Measurements from ENCODE around the gene NOS1AP. TPM values are rescaled to one million over a fixed set of nuclear protein-coding genes. Genes with fewer than 3 reads are reported as not detected.

NOS1AP gene
- polyA plus RNA-seq, 1 of the 3 experiments (the other 2 are of a cell fraction) = 0.03 TPM

GRCh38 chr1:162056579-162056978 is 12.9 kb upstream of the NOS1AP start (continued):
- TF ChIP-seq, protein P1, sequence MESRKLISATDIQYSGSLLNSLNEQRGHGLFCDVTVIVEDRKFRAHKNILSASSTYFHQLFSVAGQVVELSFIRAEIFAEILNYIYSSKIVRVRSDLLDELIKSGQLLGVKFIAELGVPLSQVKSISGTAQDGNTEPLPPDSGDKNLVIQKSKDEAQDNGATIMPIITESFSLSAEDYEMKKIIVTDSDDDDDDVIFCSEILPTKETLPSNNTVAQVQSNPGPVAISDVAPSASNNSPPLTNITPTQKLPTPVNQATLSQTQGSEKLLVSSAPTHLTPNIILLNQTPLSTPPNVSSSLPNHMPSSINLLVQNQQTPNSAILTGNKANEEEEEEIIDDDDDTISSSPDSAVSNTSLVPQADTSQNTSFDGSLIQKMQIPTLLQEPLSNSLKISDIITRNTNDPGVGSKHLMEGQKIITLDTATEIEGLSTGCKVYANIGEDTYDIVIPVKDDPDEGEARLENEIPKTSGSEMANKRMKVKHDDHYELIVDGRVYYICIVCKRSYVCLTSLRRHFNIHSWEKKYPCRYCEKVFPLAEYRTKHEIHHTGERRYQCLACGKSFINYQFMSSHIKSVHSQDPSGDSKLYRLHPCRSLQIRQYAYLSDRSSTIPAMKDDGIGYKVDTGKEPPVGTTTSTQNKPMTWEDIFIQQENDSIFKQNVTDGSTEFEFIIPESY (IDR thresholded peaks at IDR 0.05; ENCODE audit: borderline replicate concordance, low read depth) = no peak
- TF ChIP-seq ELF1 (IDR thresholded peaks at IDR 0.05) (no peak), USF2 (IDR thresholded peaks at IDR 0.05; ENCODE audit: borderline replicate concordance, low read depth, low read length) (no peak), FOSL2 (IDR thresholded peaks at IDR 0.05; ENCODE audit: borderline replicate concordance, low read depth) (no peak), MXI1 (IDR thresholded peaks at IDR 0.05; ENCODE audit: low read depth, low read length) (no peak), MEF2A (IDR thresholded peaks at IDR 0.05; ENCODE audit: borderline replicate concordance, low read depth) (no peak), GABPA (IDR thresholded peaks at IDR 0.05; ENCODE audit: low read depth) (no peak)
- TF ChIP-seq, protein P2, sequence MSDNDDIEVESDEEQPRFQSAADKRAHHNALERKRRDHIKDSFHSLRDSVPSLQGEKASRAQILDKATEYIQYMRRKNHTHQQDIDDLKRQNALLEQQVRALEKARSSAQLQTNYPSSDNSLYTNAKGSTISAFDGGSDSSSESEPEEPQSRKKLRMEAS (IDR thresholded peaks at IDR 0.05; ENCODE audit: low read depth) = no peak

DNA sequence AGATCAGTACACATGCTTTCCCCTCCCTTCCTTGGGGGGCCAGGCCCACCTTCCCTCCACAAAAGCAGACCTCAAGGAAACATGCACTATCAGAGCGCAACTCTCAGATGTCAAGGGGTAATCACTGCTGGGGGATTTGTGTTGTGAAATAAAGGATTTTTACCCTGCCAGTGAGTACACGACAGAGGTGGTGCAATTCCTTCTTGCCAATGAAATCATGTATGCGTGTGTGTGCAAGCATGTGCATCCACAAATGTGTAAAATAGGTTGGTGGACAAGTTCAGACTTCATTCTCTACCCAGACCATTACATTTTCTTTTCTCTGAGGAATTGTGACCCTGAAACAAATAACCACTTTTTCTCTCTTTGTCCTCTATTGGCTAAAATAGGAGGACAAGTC is 9.8 kb upstream of the NOS1AP start:
- Histone ChIP-seq H3K4me3 (ENCODE audit: low read depth in 2 of 2, low read length in 1 of 2) (no peak overlapping the region), H3K9me2 (no peaks in the 10 kb centered on the region), H3K9me3 (no peaks in the 10 kb centered on the region), H3K79me2 (ENCODE audit: insufficient read depth) (no peaks in the 10 kb centered on the region), H2AFZ (ENCODE audit: low read depth) (no peak overlapping the region), H4K20me1 (ENCODE audit: insufficient read depth) (no peaks in the 10 kb centered on the region), H3F3A (replicated peaks; ENCODE audit: insufficient read depth) (peaks cover 8% of the 10 kb centered on the region), H3K9ac (no peak overlapping the region), H3K4me2 (no peak overlapping the region), H3K27me3 (ENCODE audit: insufficient read depth) (no peaks in the 10 kb centered on the region; the same call in 1 of the 2 replicates), H3K4me1 (ENCODE audit: control insufficient read depth in 1 of 2, insufficient read depth in 2 of 2, low read depth in 1 of 2, low read length in 1 of 2) (peaks cover 15 to 21% of the 10 kb centered on the region in 2 experiments; a peak in 3 of 4 replicates), H3K36me3 (replicated peaks in 1 of 2; ENCODE audit: control insufficient read depth in 1 of 2, insufficient read depth in 2 of 2, low read length in 1 of 2) (no peaks in the 10 kb centered on the region), H3K27ac (ENCODE audit: low read depth in 2 of 2, low read length in 1 of 2) (no peak overlapping the region)
- CTCF ChIA-PET = interaction anchor here (5.3 kb wide), 1 partner anchor 332 kb away, joined by 20 read pairs; no protein-coding TSS in a partner anchor
- WGBS (ENCODE audit: low lambda C conversion rate) = 53% methylated on average over 3 of the region's 3 CpGs
- POLR2A ChIA-PET = no interaction called here
- DNase-seq = no peak
- no peak for TF ChIP-seq USF2 (IDR thresholded peaks at IDR 0.05; ENCODE audit: borderline replicate concordance, low read depth, low read length)
- TF ChIP-seq NRF1 (IDR thresholded peaks at IDR 0.05; ENCODE audit: low read depth, low read length) = no peak
- no peak for TF ChIP-seq SMC3 (IDR thresholded peaks at IDR 0.05; ENCODE audit: low read depth, low read length)
- TF ChIP-seq GABPA (IDR thresholded peaks at IDR 0.05; ENCODE audit: low read depth) = no peak
- TF ChIP-seq MXI1 (IDR thresholded peaks at IDR 0.05; ENCODE audit: low read depth, low read length) = no peak
- TF ChIP-seq ELF1 (IDR thresholded peaks at IDR 0.05) = no peak
- no peak for TF ChIP-seq FOXM1 (IDR thresholded peaks at IDR 0.05; ENCODE audit: low read depth)
- no peak for TF ChIP-seq USF1 (IDR thresholded peaks at IDR 0.05; ENCODE audit: borderline replicate concordance, low read depth)
- no peak for TF ChIP-seq RCOR1 (IDR thresholded peaks at IDR 0.05; ENCODE audit: low read length)
- TF ChIP-seq POLR2AphosphoS5 (IDR thresholded peaks at IDR 0.05; ENCODE audit: low read depth, low read length) = no peak

Data from SK-N-SH (cell line).